HCT116 (cell line): ENCODE results near the gene KCTD10.

Source experiments
- CEBPB ChIP-seq: IDR thresholded peaks from 2 replicates; pipeline ENCODE4 v1.6.1; 2012; ENCODE audit warnings: low read depth
- RAD21 ChIP-seq: IDR thresholded peaks from 2 replicates; pipeline ENCODE4 v1.6.1; 2012; ENCODE audit warnings: low read depth, mild to moderate bottlenecking

- no peak; the same call in 1 of the 2 replicates for TF ChIP-seq RAD21
- TF ChIP-seq CEBPB, result no peak
These were observed 27.1 kb downstream of the KCTD10 start for GRCh38 chr12:109449845-109450532.
